HEK293T (cell line): ENCODE data around the gene INPP4A.

Experiments
- BHLHE40 ChIP-seq: fragments of 450-650 bp; IDR thresholded peaks from 2 replicates; pipeline ENCODE4 v1.6.1; 2016; ENCODE audit warnings: mild to moderate bottlenecking, moderate library complexity, borderline replicate concordance
- FOXM1 ChIP-seq: fragments of 450-650 bp; IDR thresholded peaks from 2 replicates; pipeline ENCODE4 v1.6.1; 2017; ENCODE audit warnings: mild to moderate bottlenecking, borderline replicate concordance
- LEF1 ChIP-seq: fragments of 450-650 bp; IDR thresholded peaks from 2 replicates; pipeline ENCODE4 v1.6.1; 2017; ENCODE audit warnings: mild to moderate bottlenecking, borderline replicate concordance
- NFRKB ChIP-seq: fragments of 450-650 bp; IDR thresholded peaks from 2 replicates; pipeline ENCODE4 v1.6.1; 2016; ENCODE audit warnings: mild to moderate bottlenecking, moderate library complexity
- PKNOX1 ChIP-seq: fragments of 450-650 bp; IDR thresholded peaks from 2 replicates; pipeline ENCODE4 v1.6.1; 2016
- SP1 ChIP-seq: fragments of 450-650 bp; IDR thresholded peaks from 2 replicates; pipeline ENCODE4 v1.6.1; 2017
- SUZ12 ChIP-seq: fragments of 450-650 bp; IDR thresholded peaks from 2 replicates; pipeline ENCODE4 v1.6.1; 2016; ENCODE audit warnings: mild to moderate bottlenecking
- TARDBP ChIP-seq: fragments of 450-650 bp; IDR thresholded peaks from 2 replicates; pipeline ENCODE4 v1.6.1; 2016

- TF ChIP-seq SUZ12 (no peak), TARDBP (no peak), BHLHE40 (no peak), FOXM1 (no peak), LEF1 (no peak), SP1 (no peak), PKNOX1 (no peak), NFRKB (no peak)
Observed at GRCh38 chr2:98586551-98587140, 142.0 kb downstream of the INPP4A start.
